Measurements from ENCODE around the gene PRICKLE4. TPM values are rescaled to one million over a fixed set of nuclear protein-coding genes. Genes with fewer than 3 reads are reported as not detected.
A peak's percentile ranks its signal among the peaks of the same experiment; 100 is the strongest.

PRICKLE4 gene
- total and polyA plus RNA-seq, 2 of the 13 experiments (the other 11 are each of a cell fraction or from before 2014, with no cell fraction given): 0.92 to 1.2 TPM

GRCh38 chr6:41786451-41787218 lies 6.1 kb downstream of the PRICKLE4 start (continued):
- TF ChIP-seq RERE (CRISPR knock-in tag; IDR thresholded peaks at IDR 0.05; ENCODE audit: low read depth): no peak
- no peak for TF ChIP-seq NCOR1 (IDR thresholded peaks at IDR 0.05; ENCODE audit: borderline replicate concordance, low read length)
- TF ChIP-seq PRDM10 (CRISPR knock-in tag; IDR thresholded peaks at IDR 0.05; ENCODE audit: low read depth): no peak
- TF ChIP-seq, protein P1, sequence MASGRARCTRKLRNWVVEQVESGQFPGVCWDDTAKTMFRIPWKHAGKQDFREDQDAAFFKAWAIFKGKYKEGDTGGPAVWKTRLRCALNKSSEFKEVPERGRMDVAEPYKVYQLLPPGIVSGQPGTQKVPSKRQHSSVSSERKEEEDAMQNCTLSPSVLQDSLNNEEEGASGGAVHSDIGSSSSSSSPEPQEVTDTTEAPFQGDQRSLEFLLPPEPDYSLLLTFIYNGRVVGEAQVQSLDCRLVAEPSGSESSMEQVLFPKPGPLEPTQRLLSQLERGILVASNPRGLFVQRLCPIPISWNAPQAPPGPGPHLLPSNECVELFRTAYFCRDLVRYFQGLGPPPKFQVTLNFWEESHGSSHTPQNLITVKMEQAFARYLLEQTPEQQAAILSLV (CRISPR knock-in tag; IDR thresholded peaks at IDR 0.05; ENCODE audit: borderline replicate concordance): peak; percentile 68; the same call in 1 of the 2 replicates
- TF ChIP-seq MATR3 (CRISPR knock-in tag; IDR thresholded peaks at IDR 0.05): 0 out of 2 replicates have a peak, but pooled peaks have one; percentile 78
- TF ChIP-seq KLF11 (CRISPR knock-in tag; IDR thresholded peaks at IDR 0.05): no peak
- no peak for TF ChIP-seq ZNF713 (CRISPR knock-in tag; IDR thresholded peaks at IDR 0.05)
- no peak; the same call in 1 of the 2 replicates for TF ChIP-seq ZNF318 (CRISPR knock-in tag; IDR thresholded peaks at IDR 0.05)
- no peak for TF ChIP-seq ZNF30 (CRISPR knock-in tag; IDR thresholded peaks at IDR 0.05)

Data from HepG2 (cell line).